RCC 7860 (cell line): Measurements from ENCODE around the gene EXOC3L1.

Source experiments
- DNase-seq: peaks from one replicate; pipeline ENCODE4 v3.0.0-alpha.2; 2015; ENCODE audit warnings: low spot score
- FAIRE-seq: peaks from 2 replicates; lab custom pipeline; 2012; peaks lifted over from hg19 to GRCh38; lab: Jason Lieb, UNC

Gene EXOC3L1

DNA sequence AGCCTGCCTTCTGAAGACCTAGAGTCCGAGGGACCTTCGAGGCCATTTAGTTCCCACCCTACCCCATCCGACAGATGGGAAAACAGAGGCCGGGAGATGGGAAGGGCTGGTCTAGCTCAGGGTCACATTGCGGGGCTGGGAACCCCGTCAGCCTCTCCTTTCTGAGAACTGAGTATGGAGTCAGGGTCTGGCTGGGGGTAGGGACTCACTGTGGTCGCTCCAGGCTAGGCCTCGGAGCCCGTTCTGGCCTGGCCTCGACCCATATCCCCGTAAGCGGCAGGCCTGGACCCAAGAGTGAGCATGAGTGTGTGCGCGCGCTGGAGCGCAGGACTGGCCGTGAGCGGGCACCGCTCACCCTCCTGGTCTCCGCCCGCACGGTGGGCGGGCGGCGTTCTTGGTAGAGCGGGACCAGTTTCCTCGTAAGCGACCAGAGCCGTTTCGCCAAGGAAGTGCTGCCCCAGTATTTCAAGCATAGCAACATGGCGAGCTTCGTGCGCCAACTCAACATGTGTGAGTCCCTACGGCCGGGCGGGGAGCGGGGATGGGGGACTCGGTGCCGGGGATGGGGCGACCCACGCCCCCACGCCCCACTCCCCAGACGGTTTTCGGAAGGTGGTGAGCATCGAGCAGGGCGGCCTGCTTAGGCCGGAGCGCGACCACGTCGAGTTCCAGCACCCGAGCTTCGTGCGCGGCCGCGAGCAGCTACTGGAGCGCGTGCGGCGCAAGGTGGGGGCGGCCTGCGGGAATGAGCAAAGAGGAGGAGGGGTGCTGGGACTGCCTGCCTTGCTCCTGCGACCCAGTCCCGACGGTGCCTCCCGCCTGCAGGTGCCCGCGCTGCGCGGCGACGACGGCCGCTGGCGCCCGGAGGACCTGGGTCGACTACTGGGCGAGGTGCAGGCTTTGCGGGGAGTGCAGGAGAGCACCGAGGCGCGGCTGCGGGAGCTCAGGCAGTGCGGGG is 24.5 kb downstream of the EXOC3L1 start:
- DNase-seq (no peak), FAIRE-seq (no peak)

DNA sequence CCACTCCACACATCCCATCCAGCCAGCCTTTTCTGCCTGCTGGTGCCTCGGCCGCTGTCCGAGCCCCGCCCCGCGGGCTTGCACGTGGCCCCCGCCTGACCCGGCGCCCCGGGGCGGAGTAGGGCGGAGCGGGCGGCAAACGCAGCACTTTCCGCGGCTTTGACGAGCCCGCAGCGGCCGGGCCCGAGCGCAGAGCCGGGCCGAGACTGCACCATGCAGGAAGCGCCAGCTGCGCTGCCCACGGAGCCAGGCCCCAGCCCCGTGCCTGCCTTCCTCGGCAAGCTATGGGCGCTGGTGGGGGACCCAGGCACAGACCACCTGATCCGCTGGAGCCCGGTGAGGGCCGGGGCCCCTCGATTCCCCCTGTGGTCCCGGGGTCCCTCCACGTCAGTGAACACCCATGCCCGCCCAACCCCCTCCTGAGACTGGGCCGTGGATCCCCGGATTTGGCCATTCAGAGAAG is 25.3 kb downstream of the EXOC3L1 start, which contains the start of gene HSF4:
Gene HSF4, plus strand, starts transcription at position 147 of the 463 bp plus-strand sequence. Its CDS starts 67 bp downstream, at position 214.
- DNase-seq, result no peak
- FAIRE-seq, result no peak

DNA sequence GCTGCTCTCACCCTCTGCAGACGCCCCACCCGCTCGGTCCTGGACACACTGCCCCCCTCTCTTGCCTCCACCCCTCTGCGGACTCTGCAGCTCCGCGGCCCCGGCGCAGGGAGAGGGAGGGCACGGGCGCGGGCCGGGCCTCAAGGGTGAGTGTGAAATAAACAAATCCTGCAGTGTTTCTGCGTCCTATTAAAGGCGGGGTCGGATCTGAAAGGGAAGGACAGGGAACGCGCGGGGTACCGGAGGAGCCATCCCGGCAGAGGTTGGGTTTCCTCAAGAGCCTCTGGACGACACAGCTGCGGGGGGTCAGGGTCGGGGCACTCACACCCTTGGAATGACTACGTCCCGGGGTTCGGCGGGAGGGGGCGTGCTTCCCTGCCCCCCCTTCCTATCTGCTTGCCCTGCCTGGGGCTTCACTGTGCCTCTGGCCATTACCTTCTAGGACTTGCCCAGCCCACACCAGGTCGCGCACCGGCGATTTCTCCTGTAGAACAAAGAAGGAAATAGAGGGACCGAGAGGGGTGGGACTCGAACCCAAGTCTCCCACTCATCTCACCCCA is 25.9 kb downstream of the EXOC3L1 start:
- no peak for DNase-seq
- no peak for FAIRE-seq

DNA sequence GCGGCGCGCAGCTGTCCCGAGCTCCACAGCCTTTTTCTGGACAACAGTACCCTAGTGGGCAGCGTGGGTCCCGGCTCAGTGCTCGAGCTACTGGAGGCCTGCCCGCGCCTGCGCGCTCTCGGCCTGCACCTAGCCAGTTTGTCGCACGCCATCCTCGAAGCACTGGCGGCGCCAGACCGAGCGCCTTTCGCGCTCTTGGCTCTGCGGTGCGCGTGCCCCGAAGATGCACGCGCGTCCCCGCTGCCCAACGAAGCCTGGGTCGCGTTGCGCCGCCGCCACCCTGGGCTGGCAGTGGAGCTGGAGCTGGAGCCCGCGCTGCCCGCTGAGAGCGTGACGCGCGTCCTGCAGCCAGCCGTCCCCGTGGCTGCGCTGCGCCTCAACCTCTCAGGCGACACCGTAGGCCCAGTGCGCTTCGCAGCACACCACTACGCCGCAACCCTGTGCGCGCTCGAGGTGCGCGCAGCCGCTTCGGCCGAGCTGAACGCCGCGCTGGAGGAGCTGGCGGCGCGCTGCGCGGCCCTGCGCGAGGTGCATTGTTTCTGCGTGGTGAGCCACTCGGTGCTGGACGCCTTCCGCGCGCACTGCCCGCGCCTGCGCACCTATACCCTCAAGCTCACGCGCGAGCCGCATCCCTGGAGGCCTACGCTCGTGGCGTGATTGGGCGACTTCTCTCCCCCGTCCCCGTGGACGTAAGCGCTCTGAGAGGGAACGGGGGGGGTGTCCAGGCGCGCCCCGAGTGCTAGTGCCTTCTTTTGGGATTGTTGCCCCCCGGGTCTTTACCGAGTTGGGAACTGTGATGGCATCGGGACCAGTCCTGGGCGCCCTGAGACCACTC is 26.6 kb downstream of the EXOC3L1 start:
- no peak for DNase-seq
- no peak for FAIRE-seq

DNA sequence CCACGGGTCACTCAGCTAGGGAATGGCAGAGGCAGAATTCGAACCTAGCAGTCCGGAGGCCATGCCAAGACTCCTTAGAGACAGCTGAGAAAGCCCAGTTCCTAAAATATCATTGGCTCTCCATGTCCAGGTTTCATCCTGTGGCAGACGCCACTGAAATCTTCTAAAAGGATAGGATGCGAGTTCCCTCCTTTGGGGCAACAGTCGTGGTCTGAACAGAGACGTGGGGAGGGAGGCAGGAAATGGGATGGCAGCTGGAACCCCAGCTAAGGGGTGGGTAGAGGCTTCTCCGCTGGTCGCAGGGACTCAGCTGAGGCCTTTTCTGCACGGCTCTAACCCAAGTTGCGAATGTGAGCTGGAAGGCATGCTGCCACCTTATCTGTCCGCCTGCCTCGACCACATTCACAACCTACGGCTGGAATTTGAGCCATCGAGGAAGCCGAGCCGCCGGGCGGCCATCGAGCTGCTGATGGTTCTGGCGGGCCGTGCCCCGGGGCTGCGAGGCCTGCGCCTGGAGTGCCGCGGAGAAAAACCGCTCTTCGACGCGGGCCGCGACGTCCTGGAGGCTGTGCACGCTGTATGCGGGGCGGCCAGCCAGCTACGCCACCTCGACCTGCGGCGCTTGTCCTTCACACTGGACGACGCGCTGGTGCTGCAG is 27.3 kb downstream of the EXOC3L1 start:
- DNase-seq, result no peak

DNA sequence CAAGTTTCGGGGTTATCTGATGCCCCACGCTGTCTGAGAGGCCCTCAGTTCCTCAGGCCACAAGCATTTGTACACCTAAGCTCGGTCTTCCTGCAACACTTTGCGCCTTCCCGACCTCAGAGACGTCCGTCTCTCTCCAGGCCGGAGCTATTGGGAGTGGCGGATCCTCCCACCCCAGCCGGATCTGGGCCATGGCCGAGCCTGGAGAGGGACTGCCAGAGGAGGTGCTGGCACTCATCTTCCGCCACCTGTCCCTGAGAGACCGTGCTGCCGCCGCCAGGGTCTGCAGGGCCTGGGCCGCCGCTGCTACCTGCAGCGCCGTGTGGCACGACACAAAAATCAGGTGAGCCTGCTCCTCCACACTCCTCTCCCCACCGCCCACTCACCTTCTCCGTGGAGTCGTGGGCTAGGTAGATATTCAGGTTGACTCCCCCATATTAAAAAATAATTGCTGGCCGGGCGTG is 28.3 kb downstream of the EXOC3L1 start:
- DNase-seq, result no peak
- no peak for FAIRE-seq

More for the DNA sequence above, 27.3 kb downstream of the EXOC3L1 start:
- no peak for FAIRE-seq

DNA sequence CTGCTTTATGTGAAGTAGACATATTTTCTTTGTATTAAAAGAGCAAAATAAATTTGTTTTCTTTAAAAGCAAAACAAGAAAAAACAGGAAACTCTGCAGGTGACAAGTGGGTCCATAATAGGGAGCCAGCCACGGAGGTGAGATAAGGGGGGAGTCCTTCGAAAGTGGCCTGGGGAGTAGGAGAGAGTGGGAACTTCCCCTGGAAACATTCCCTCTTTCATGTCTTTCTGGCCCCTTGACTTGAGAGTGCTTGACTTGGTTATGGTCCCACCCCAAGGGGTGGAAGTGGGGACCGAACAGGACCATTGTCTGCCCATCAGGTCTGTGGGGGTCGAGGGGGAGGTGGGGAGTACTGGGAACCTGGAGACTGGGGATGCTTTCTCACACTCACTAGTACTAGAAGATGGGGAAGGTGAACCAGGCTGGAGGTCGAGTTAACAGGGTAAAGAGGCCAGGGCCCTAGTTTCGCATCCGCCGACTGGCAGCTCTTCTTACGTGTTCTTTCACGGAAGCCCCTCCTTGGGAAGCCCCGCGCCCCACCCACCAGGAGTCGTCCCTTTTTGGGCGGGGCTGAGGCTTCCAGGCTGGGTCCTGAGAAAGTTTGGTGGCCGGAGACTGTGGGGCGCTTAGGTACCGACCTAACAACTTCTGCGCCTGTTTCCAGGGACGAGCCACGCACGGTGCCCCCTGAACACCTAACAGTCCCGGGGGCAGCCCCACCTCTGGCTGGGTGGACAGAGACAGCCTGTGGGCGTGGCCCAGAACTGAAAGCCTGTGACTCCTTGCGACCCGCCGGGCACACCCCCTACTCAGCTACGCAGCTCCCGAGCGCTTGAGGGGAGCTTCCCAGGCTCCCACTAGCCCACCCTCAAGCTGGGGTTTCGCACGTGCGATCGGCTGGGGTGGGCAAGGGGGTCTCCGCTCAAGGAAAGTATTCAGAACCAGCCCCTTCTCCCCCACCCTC is 31.0 kb downstream of the EXOC3L1 start:
- DNase-seq (no peak), FAIRE-seq (no peak)

DNA sequence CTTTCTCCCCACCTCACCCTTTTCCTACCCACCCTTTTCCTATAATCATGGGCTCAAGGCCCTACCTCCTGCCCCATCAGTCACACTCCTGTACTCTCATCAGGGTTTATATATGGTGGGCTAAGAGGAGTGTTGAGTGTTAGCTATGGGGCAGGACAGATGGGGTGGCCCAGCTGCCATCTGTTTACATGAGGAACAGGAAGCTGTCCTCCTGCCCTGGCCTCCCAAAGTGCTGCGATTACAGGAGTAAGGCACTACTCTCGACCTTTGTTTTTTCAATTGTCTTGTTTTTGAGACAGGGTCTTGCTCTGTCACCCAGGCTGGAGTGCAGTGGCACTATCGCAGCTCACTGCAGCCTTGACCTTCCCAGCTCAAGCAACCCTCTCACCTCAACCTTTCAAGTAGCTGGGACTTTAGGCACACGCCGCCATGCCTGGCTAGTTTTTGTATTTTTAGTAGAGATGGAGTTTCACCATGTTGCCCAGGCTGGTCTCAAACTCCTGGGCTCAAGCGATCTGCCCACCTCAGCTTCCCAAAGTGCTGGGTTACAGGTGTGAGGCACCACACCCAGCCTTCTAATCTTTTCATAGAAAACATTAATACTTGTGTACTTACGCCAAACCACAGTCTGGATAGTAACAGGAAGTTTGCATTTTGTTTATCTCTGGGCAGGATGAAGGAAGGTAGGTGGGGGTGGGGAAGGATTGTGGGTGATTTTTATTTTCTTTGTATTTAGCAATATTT is 31.9 kb downstream of the EXOC3L1 start:
- DNase-seq, result no peak

DNA sequence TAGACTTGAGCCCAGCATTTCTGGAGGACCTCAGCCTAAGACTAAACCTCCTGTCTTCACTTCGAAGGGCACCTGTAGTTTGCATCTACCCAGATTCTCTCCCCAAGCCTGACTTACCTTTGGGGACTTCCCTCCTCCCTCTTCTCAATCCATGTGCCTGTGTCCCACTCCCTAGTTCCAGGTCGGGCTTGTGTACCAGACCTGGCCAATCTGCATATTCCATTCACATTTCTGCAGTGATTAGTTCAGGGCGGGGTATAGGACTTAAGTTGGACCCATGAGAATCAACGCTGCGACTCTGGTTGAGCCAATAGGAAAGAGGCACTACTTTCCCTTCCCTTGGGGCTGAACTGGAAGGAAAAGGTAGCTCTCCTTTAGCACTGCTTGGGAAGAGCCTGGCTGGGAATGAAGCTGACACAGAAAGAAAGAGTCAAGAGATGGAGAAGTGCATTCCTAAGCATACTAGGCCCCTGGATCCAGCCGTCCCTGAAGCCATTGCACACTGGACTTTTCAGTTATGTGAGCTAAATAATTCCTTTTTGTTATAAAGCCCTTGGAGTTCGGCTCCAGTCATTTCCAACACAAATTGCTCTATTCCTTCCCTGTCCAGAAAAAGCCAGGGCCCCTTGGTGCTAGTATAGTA is 32.7 kb downstream of the EXOC3L1 start:
- FAIRE-seq, result no peak

More for the DNA sequence above, 31.9 kb downstream of the EXOC3L1 start:
- FAIRE-seq, result no peak

DNA sequence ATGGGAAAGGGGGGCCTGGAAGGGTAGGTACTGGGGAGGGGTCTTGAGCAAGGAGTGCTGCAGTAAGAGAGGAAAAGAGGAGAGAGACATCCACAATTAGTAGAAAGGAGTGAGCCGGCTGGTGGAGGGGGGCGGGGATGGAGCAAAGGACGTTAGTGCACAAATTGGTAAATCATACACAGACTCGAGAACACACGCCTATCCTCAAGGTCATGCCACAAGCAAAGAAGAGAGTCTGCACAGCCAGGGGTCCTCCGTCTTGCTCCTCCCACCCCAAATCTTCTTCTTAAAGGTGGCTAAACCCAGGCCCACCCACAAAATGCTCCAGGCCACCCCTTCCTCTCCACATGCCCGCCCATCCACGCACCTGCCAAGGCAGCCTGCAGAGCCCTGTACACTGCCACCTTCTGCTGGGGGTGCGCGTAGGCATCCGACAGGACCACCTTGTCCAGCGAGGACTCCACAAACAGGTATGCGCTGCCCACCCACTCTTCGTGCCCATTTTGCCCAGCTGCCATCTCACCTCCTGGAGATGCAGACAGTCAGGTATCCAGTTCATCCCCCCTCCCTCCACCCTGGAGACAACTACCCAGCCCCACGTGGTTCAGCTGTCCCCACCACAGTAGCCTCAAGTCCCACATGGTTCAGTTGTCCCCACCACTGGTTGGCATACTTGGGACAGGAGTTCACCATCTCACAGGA is 33.6 kb downstream of the EXOC3L1 start:
- FAIRE-seq (no peak), DNase-seq (no peak)

More for the DNA sequence above, 32.7 kb downstream of the EXOC3L1 start:
- DNase-seq, result no peak

DNA sequence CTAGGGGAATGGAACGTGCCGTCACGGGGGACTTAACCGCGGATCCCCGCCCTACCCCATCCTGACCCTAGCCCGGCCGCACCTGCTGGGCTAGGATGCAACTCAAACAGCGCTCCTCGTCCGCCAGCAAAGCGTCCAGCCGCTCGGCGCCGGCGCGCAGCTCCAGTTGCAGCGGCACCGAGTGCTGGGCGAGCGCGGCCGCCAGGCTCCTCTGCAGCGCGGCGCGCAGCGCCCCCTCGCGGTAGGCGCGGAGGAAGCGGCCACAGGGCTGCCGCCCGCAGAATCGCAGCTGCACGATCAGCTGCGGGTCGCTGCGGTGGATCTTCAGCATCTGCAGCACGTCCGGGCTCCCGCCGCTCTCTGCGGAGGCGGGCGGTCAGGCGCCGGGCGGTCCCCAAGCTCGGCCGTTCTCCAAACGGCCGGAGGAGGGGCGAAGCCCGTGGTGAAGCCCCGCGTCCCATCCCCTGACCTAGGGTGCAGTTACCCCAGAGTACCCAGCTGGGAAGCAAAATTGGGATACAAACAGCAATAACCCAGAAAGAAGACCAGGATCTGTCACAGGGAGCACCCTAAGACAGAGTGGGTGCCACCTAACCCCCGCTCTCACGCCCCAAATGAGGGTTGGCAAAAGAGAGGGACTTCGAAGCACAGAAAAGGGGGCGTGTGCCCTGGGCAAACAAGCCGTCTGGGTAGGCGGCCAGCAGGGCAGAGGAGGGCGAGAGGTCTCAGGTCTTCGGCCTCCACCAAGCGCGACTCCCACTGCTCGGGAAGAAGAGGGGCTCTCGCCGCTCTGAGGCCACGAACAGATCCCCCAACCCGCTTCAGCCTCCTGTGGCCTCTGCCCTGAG is 34.4 kb downstream of the EXOC3L1 start:
- DNase-seq (peak; percentile 27), FAIRE-seq (no peak)

DNA sequence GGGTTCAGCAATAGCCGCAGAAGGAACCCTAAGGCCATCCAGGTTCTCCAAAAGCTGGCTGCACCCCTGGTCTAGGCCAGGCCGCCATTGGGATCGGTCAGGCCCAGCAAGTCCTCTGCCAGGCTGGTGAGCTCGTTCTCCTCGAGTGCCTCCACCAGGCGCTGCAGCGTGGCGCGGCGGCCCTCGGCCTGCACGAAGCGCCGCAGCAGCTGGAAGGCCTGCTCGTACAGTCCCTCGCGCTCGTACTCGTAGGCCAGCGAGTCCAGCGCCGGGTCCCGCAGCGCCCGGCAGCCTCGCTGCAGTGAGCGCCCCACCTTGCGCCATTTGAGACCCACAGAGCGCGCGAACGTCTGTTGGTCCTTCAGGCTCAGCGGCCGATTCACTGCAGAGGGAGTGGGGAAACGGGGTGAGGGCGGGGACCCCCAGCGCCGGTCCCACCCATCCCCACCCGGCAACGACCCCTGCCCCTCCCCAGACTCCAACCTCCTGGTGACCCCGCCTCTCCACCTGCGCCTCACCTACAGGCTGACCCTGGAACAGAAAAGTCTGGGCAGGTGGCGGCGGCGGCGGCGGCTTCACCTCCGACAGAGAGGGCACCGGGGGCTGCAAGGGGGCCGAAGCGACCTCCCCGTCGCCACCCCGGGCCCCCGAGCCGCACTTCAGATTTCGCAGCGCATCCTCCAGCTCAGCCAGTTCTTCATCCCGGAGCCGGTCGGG is 35.2 kb downstream of the EXOC3L1 start:
- FAIRE-seq (no peak), DNase-seq (no peak)

DNA sequence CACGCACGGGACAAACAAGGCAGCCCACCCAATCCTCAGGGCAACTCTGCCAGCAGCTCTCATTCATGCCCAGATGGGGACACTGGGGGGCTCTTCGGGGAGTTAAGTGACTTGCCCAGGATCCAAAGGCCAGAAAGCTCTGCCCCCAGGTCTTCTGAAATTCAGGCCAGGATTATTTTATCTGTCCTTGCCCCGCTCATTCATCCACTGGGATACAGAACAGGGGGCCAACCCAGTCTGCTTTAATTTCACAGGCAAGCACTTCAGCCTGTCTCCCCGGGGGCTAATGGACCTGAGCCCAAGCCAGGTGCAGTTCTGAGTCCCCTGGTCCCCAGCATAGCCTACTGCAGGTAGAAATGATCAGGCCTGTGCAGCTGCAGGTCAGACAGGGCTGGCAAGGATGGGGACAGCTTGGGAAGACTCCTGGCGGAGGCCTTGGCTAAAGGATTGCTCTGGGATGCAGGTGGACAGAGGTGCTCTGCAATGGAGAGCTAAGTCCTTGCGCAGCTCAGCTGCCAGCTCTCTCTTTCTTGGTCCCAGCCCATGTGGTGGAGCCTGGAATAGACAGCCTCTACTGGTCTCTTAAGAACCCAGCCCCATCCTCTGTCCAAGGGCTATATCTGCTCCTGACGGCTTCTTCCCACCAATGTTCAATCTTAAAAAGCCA is 38.4 kb downstream of the EXOC3L1 start:
- DNase-seq, result no peak
- no peak for FAIRE-seq

DNA sequence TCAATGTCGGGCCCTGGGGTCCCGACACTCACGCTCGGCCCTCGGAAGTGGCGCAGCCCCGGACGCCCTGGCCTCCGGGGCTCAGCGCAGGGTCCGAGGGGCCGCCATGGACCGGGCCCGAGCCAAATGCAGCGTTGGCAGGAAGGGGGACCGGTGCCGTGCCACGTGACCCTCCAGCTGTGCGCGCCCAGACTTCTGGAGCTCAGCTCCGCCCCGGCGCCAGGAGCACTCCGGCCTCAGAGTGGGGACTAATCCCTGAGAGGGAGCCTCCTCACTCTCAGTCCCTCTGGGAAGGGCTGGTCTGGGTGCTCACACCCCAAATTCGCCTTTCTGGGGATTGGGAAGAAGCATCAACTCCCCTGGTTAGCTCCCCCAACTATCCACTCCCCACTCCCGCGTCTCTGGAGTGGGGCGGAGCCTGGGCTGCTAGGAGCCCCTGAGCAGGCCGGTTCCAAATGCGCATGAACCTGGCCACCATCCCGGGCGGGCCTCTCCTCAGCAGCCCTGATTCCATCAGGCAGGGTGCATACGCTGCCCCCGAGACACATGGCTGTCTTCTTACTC is 39.0 kb downstream of the EXOC3L1 start, which contains the start of gene B3GNT9:
Gene B3GNT9, minus strand, starts transcription at position 166 of the 564 bp plus-strand sequence. CDS start 513 bp downstream, outside the sequence.
- FAIRE-seq, result no peak
- no peak for DNase-seq
